Measurements from ENCODE around the gene ZHX3.

The ZHX3 gene

DNA sequence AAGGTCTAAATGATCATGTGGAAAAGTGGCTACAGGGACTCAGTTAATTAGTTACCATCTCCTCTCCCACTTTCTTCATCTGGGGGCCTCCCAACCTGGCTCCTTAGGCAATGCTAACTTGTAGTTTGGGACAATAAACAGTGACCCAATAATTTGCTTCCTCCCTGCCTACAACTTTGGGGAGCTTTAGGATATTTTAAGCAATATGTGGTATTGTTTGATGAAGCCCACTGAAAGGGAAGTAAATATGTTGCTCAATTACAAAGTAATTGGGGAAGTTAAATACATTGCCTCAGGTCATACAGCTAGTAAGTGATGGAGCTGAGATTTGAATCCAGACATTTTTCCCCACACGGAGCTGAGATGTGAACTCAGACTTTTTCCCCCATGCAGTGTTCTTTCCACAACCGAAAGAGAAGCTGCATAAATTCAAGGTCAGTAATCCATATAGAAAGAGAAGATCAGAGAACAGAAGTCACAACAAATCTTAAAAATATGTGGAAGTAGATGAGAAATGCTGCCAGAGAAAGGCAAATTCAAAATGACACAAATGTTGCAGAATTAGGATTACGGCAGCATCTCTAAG is 26.6 kb downstream of the ZHX3 start:
- no peak for DNase-seq

DNA sequence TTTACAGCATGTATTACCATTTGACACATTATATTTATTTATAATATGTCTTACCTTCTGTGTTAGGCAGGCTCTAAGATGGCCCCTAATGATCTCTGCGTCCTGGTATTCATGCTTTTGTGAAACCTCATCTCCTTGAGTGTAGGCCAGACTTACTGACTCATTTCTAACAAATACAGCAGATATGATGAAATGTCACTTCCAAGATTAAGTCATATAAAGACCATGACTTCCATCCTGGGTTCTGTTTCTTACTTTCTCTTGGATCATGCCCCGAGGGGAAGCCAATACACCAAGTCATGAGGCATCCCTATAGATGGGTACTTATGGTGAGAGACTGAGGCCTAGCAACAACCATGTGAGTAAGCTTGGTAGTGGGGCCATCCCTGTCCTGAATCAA is 30.2 kb downstream of the ZHX3 start:
- no peak for DNase-seq

DNA sequence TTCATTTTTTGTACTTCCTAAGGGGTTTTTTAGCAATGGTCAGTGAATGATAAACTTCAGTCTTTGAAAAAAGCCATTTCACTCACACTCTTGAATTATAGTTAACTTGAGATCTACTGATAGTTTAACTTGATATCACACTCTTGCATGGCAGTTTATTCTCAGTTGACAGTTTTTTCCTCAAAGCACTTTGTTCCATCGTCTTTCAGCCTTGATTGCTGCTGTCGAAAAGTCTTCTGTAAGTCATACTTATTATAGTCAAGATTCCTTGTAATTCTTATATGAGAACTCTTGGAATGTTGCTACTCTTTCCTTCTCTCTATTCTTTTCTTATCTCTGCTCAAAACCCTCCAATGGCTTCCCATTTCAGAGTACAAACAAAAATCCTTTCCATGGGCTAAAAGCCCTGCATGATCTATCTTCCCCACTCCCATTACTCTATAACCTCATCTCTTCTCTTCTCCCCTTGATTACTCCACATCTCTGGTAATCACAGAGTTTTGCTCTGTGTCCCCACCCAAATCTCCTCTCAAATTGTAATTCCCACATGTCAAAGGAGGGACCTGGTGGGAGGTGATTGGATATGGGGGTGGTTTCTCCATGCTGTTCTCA is 31.2 kb downstream of the ZHX3 start:
- DNase-seq: no peak

DNA sequence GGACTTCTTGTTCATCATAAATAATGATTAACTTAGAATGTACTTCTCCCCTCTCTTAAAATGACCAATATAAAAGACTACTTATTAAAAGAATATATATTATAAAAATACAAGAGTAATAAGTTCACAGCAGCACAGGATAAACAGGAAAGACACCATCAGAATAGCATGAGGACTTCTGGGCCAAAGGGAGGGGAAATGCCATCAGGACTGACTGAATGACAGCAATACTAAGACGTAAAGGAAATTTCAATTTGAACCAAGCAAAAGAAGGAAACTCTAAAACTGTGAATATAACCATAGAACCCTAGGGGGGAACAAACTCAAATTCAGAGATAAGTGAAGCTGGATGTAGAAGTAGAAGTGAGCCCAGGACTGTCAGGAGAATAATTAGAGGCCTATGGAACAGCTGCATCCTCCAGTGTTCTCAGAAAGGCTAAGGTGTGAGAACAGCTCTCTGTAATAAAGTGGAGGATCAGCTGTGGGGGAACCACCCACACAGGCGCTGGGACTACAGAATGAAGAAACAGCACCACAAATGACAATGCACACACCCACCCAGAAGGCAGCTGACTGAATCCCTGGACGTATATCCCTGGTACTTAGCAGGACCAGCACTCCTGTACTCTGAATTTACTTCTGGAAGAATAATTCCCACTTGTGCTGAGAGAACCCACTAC is 37.8 kb downstream of the ZHX3 start:
- no peak for DNase-seq

DNA sequence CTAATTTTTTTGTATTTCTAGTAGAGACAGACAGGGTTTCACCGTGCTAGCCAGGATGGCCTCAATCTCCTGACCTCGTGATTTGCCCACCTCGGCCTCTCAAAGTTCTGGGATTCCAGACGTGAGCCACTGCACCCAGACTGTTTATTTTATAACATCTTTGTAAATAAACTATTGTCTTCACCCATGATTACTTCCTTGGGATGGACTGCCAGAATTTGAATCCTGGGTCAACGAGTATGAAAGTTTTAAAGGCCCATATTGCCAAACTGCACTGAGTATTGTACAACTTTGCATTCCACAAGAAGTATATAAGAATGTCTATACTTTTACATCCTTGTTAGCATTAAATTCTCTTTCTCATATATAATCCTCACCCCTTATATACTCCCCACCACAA is 38.6 kb downstream of the ZHX3 start:
- no peak for DNase-seq

DNA sequence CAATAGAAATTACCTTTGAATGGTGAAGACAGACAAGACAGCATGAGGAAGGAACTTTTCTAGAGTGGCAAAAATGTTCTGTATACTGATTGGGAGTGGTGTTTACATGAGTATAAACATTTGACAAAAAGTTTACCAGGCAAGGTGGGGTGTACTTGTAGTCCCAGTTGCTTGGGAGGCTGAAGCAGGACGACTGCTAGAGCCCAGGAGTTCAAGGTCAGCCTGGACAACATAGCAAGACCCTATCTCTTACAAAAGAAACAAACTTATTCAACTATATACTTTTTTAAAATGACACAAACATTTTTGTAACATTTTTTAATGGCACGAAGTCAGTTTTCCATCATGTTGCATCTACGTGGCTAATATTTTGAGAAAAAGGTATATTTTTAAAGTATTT is 40.5 kb downstream of the ZHX3 start:
- DNase-seq: no peak

DNA sequence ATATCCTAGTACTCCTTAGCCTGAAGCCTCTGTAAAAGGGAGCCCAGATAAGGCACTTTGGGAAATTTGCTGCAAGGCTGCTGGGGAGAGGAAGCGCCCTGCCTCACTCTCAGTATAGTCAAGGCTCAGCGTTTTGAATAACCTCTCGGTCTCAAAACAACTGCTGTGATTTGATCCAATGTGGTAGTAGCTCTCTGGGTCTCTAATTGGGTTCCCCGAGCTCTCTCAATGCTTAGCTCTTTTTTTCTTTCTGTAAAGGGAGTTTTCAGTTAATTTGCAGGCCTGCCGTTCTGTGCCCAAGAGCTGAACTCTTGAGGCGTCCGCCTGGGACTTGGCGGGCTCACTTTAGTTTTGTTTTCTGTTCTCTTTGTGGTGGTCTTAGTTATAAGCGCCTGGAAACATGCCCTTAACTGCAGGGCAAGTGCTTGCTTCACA is 41.2 kb downstream of the ZHX3 start:
- no peak for DNase-seq

DNA sequence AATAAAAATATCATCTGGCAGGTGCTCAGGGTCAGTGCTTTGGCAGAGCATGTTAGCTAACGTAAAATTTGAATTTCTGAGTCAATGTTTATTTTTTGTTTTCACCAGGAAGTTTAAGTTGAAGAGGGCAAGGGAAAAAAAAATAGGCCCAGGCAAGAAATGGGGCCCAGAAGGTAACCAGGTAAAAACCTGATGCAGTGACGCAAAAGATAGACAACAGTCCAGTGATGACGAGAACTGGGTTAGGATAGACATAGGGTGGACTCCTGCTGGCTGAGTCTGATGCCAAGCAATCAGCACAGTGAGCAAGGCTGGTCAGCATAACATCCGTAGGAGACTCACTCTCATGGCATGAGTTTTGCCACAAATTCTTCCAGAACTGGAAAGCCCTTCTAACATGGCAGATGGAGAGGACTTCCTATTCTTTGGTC is 42.2 kb downstream of the ZHX3 start:
- no peak for DNase-seq

DNA sequence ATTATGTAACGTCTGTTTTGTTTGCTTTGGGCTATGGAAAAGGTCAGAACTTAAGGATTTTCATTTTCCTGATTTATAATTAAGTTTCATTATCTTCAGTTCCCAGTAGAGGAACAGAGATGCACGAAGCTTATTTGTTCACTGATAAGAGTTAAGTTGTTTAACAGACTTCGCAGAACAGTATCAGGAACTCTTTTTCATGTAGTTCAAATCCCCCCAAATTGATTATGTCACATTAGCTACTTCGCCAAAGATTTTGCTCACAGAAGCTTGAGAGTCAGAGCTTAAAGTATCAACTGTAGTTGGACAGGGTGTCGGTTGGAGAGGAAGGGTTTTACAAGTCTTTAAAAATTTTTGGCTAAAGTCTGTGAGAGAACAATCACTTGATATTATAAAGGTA is 43.4 kb downstream of the ZHX3 start:
- DNase-seq: no peak

DNA sequence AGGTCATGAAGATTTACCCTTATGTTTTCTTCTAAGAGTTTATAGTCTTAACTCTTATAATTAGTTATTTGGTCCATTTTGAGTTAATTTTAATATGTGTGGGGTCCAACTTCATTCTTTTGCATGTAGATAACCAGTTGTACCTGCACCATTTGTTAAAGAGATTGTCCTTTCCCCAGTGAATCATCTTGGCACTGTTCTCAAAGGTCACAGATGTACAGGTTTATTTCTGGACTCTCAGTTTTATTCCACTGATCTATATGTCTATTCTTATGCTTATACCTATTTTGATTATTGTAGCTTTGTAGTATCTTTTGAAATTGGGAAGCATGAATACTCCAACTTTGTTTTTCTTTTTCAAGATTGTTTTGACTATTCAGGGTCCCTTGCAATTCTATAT is 44.1 kb downstream of the ZHX3 start:
- DNase-seq: no peak

DNA sequence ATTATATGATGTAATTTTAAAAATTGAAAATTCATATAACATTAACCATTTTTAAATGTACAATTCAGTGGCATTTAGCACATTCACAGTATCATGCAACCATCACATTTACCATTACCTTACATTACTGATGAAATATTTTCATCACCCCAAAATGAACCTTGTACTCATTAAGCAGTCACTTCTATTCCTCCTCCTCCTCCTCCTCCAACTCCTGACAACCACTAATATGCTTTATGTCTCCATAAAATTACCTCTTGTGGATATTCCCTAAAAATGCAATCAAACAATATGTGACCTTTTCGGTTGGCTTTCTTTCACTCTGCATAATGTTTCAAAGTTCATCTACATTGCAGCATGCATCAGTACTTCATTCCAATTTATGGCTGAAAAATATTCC is 45.2 kb downstream of the ZHX3 start:
- no peak for DNase-seq

DNA sequence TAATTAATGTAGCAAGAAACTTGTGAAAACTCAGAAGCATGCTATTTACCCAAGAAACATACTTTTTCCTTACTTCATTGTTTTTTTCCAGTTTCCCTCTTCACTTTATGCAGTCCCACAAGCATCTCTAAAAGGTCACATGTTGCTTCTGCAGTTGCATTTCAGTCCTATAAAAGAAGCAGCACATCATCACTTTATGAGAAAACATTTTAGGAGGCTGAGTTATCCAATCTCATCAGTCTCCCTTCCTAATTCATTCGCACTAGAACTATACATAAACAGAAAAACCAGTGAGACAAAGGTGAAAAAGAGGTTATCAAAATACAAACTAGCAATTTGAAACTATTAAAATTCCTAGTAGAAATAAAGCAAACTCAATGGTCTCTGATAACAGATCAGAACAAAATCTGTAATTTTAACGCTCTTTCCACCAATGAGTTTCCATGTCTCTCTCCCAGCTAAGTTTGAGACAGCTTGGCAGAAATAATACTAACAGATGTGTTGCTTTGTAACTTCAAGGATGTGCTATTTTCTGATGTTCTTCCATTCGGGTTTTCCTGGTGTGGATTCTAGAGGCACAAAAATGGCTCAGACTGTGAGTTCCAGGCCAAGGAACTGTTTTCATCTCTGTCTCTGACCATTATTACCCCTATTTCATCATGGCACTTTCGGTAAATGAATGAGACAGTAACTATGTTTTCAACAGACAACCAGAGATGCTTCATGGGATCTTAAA is 48.4 kb downstream of the ZHX3 start:
- no peak for DNase-seq

DNA sequence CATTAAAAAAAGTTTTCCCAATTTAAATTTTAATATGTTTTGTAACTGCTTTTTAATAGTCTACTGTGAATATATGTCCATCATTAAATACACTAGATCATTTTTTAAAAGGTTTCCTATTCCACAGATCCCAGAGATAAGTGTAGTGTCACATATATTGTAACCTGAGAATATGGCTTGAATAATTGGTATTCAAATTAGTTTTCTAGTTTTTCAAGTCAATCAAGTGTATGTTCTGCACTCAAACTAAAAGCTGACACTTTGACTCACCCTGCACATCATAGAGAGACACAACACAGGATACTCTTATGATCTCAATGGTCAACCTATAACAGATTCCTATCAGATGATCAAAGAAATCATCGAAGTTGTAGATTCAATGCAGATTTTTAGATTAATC is 49.1 kb downstream of the ZHX3 start:
- DNase-seq: no peak

DNA sequence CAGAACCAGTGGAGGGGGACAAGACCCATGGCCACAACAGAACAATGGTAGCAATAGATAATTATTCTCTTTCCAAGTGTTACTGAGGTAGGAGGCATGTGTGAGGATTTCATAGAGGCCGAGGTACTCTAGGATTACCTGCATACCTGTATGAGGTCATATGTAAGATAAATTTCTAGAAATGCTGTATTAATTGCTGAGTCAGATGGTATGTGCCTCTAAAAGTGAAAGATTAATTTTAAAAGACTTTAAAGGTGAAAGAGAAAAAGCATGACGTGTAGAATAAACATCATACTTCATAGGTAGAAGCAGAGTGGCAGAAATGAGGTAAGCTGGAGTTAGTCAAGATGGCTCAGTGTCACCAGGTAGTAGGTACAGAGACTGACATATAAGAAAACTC is 51.6 kb downstream of the ZHX3 start:
- DNase-seq: no peak

DNA sequence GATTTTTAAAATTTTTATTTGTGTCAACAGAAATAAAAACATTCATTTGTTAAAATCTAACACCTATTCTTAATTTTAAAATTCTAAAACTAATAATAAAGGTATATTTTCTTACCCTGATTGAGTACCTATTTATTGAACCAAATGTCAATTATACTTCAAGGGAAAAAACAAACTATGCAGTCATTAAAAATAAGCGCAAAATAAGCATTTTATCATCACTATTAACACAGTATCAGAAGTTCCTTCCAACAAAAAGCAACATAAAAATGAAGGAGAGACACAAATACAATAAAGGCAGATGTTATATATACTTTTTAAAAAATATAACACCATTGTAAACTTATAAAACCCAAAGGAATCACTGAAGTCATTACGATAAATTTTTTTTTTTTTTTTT is 52.7 kb downstream of the ZHX3 start:
- DNase-seq: no peak

DNA sequence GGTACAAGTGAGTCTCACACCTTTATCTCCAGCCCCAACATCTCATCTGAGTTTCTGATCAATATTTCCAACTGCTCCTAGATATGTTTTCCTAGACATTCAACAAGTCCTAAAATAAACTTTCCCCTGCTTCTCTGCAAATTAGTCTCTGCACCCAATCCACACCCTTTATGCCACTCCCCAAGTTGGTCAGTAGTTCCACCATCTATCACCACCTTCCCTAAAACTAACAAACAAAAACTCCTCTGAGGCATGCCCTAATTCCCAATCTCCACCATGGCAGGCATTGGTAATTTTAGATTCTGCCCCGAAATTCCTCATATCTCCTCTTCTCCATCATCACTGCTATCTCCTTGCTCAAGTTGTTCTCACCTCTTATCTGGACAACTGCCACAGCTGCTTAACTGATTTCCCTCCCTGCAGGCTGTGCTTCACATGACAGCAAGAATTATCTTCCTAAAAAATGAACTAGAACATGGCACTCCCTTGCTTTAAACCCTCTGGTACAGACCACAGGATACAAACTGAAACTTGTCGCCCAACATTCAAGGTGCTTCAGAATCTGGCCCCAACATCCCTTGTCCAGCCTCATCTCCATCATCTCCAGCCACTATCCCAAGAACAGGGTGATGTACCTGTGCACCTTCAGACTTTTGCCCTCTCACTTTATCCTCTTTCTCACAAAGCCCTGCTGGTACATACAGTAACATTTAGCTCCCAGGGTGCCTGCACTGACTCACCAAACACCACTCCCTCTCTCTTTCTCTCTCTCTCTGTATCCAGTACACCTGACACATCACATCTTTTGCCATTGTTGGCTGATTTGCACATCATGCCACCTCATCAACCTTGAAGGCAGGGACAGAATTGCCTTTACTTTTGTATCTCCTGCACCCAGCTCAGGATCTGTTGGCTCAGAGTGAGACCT is 55.5 kb downstream of the ZHX3 start:
- no peak for DNase-seq

DNA sequence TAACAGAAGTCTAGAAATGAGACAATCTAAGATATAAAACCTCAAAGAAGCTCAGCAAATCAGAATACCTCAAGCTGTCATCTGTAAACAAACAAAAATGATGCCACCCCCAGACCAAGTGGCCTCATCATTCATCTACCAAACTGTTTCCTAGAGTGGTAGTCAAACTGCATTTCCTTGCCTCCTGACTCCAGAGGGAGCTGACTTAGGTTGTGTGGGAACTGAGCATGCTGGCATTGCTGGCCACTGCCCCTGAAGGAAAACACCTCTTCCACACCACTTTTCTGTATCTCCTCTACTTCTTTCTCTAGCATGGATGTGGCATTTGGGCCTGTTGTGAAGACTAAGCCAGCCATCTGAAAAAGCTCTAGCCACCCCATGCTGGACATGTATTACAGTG is 56.3 kb downstream of the ZHX3 start:
- DNase-seq: no peak

DNA sequence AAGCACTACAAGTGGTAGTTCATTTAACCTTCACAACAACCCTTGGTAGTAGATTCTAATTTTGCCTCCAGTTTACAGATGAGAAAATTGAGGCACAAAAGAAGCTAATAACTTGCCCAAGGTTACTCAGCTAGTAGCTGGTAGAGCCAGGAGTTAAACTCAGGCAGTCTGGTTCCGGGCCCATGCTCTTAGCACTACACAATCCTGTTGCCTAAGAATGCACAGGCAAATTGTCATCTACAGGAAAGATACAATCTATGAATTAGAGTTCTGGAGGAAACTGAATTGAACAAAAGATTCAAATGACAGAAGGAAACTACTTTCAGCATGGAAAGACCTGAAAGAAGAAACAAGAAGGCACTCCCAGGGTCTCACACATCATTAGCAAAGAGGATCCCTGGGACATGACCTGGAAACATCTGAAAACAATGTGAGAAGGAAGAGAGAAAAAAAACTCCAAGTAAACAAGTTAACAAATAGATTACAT is 56.8 kb downstream of the ZHX3 start:
- no peak for DNase-seq

DNA sequence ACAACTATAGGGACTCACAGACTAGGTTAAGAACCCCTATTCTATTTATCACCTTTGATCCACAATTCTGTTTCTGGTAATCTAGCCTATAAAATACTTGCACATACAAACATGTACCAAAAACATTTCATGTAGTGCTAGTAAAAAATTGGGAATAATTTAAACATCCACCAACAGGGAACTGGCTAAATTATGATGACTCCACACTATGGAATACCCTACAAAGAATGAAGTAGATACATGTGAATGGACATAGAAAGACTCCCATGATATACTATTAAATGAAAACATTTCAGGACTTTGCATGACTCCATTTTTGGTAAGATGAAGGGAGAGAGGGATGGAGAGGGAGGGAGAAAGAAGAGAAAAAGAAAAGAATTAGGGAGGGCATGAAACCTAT is 58.2 kb downstream of the ZHX3 start:
- no peak for DNase-seq

DNA sequence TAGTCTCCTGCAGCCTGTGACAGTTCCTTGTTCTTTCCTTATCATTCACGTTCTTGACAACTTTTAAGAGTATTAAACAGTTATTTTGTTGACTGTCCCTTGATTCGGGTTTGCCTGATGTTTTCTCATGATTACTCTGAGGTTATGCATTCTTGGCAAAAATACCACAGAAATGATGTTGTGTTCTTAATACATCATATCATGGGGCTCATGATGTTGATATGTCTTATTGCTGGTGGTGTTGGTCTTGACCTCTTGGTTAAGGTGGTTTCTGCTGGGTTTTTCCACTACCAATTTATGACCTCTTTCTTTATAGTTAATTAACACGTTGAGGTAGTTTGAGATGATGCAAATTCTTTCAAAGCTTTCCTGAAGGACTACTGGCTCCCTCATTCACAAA is 59.1 kb downstream of the ZHX3 start:
- no peak for DNase-seq

DNA sequence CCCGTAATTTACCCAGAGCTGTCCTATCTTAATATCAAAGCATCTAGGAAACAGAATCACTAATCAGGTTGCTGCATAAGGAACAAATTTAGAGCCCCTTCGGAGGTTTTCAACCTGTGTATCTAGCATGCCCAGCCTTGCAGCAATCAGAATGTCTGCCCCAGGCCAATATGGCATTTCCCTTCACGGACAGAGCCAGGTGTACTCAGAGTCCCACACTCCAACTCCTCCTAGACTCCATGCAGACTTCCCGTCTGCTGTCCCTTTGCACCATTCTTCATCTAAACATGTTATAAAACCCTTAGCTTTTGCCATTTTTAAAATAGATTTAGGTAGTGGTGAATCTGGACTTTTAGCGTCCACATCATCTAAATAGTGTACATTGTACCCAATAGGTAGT is 61.0 kb downstream of the ZHX3 start:
- no peak for DNase-seq

DNA sequence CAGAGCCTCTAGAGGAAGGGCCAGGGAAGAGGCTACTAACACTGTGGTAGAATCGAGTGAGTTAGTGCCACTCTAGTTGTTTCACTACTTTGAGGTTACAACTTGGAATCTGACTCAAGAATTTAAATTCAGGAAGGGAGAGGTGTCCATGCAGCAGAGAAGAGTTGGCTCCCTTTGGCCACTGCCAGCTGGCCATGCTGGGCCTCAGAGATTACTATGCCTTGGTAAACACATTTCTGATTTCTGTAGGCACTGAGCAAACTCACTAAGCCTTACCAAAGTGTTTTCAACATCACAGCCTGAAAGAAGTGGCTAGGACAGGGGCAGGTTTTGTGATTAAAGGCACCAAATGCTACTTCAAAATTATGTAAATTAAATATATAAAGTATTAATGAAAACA is 61.9 kb downstream of the ZHX3 start:
- no peak for DNase-seq
